Body of pancreas (tissue), 4 donors: ENCODE measurements around the gene ANTXR1. TPM values are rescaled to one million over a fixed set of nuclear protein-coding genes. Genes with fewer than 3 reads are reported as not detected.

Experiments used
- ATAC-seq: fragments of 150-250 bp; one replicate; pipeline ENCODE4 v1.9.1; 2016
- DNase-seq, 4 donors: peaks; one replicate each; pipeline ENCODE4 v3.0.0-alpha.2; 2019
- H3K27ac ChIP-seq, 4 donors: fragments of 200-600 bp; sonication (generic); 1 replicate in 3 of 4; 2 replicates in 1 of 4; pipeline versions ENCODE4 v1.5.1 to v1.6.1; 2016 to 2019; ENCODE audit warnings: mild to moderate bottlenecking in 1 of 4, mixed read lengths in 1 of 4, moderate library complexity in 1 of 4
- H3K27me3 ChIP-seq, 2 donors: fragments of 200-600 bp; sonication (generic); one replicate each; pipeline ENCODE4 v1.6.0; 2016; ENCODE audit warnings: mild to moderate bottlenecking in 1 of 2
- H3K36me3 ChIP-seq, 2 donors: fragments of 200-600 bp; sonication (generic); replicated peaks in 1 of 2; 2 replicates each; pipeline ENCODE4 v1.5.1; 2016; ENCODE audit warnings: low read depth in 2 of 2; ENCODE audit not compliant: insufficient read depth in 1 of 2
- H3K4me1 ChIP-seq: fragments of 200-600 bp; sonication (generic); one replicate; pipeline ENCODE4 v1.6.0; 2016
- H3K4me3 ChIP-seq, 2 donors: fragments of 200-600 bp; sonication (generic); 1 replicate in 1 of 2; 2 replicates in 1 of 2; pipeline ENCODE4 v1.5.1; 2016 to 2019
- H3K9me3 ChIP-seq, 3 donors: fragments of 200-600 bp; sonication (generic); 1 replicate in 2 of 3; 2 replicates in 1 of 3; pipeline ENCODE4 v1.5.1; 2016
- POLR2A ChIP-seq, 3 donors: fragments of 450-650 bp; IDR thresholded peaks; one replicate each; pipeline ENCODE4 v1.6.1; 2016; ENCODE audit warnings: antibody characterized with exemption in 3 of 3, mild to moderate bottlenecking in 2 of 3
- WGBS, 2 donors: methylation state at CpG; one replicate each; pipeline ENCODE4 v1.1.5; 2017; 5-methylcytosine and 5-hydroxymethylcytosine counted together
- intact Hi-C: fragments of 100-400 bp; cut with DNase I; formaldehyde crosslinking; loops from one replicate; pipeline ENCODE4 v1.15.1; 2023
- total RNA-seq, 2 donors: library from RNA; depleted of rRNA; stranded (reverse); fragments of >200 nt; gene quantifications; one replicate each; pipeline ENCODE4 v1.1.0, GENCODE V29; 2016
- TF ChIP-seq, protein P1 (sequence below), 7 experiments: fragments of 450-650 bp in 4 of 7; fragments of 200-600 bp in 3 of 7; sonication (generic) in 3 of 7; IDR thresholded peaks; one replicate each; pipeline ENCODE4 v1.5.1; 2016 to 2019; ENCODE audit warnings: antibody characterized with exemption in 7 of 7

Gene ANTXR1
- total RNA-seq, 2 donors from 2014 or later = 9.3 to 11.2 TPM

DNA sequence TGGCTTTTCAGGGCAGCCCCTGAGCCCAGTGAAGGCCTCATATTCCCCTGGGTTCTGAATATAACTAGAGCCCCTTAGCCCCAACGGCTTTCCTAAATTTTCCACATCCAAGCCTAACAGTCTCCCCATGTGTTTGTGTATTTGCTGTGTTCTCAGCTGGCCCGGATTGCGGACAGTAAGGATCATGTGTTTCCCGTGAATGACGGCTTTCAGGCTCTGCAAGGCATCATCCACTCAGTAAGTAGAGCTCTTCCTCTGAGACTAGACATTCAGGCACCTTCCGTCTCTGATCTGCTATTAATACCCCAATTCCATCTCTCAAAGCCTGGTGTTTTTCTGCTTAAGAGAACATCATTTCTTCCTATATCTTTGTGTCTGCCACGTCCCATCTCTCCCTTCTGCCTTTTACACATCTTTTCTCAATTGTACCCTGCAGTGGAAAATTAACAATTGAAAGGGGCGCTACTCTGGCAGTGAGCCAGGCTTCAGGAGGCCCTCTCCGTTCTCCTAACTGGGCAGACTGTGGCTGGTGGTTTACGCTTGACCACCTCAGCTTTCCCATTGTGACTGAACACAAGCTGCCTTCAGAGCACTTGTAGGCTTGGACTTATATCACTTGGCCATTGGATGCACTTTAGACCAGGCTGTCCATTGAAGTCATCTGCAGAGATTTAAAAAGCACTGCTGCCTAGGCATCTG lies 64.4 kb downstream of the ANTXR1 start:
- DNase-seq = no peak
- whole genome bisulfite sequencing, 2 donors = 85 to 88% methylated on average over 10 of the region's 10 CpGs
- no peak for ATAC-seq
- intact Hi-C loops = no loop called here
- Histone ChIP-seq H3K9me3 (no peaks in the 10 kb centered on the region), H3K4me3 (no peak overlapping the region), H3K27ac (no peak overlapping the region), H3K36me3 (no peaks in the 10 kb centered on the region), H3K27me3 (no peaks in the 10 kb centered on the region), H3K4me1 (peaks cover 4% of the 10 kb centered on the region)
- TF ChIP-seq POLR2A (IDR thresholded peaks at IDR 0.05) = no peak
- TF ChIP-seq, protein P1, sequence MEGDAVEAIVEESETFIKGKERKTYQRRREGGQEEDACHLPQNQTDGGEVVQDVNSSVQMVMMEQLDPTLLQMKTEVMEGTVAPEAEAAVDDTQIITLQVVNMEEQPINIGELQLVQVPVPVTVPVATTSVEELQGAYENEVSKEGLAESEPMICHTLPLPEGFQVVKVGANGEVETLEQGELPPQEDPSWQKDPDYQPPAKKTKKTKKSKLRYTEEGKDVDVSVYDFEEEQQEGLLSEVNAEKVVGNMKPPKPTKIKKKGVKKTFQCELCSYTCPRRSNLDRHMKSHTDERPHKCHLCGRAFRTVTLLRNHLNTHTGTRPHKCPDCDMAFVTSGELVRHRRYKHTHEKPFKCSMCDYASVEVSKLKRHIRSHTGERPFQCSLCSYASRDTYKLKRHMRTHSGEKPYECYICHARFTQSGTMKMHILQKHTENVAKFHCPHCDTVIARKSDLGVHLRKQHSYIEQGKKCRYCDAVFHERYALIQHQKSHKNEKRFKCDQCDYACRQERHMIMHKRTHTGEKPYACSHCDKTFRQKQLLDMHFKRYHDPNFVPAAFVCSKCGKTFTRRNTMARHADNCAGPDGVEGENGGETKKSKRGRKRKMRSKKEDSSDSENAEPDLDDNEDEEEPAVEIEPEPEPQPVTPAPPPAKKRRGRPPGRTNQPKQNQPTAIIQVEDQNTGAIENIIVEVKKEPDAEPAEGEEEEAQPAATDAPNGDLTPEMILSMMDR (IDR thresholded peaks at IDR 0.05) = no peak

DNA sequence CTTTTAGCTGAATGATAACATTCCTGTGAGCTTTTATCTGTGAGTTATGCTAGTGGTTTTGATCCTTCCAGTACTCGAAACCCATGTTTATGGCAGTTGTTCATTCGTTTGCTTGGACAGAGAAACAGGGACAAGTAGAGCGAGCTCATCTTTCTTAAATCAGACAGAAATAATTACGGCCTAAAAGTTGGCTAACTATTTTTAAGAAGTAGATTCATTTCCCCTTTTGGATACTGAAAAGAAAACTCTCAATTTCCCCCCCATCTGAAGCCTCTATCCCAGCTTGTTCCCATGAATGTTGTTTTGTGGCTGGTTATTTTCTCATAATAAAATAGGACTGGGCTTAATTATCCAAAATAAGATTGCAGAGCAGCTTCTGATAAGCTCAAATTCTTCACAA lies 67.1 kb downstream of the ANTXR1 start:
- DNase-seq = no peak
- 72 to 79% methylated on average over 4 of the region's 4 CpGs for WGBS, 2 donors

DNA sequence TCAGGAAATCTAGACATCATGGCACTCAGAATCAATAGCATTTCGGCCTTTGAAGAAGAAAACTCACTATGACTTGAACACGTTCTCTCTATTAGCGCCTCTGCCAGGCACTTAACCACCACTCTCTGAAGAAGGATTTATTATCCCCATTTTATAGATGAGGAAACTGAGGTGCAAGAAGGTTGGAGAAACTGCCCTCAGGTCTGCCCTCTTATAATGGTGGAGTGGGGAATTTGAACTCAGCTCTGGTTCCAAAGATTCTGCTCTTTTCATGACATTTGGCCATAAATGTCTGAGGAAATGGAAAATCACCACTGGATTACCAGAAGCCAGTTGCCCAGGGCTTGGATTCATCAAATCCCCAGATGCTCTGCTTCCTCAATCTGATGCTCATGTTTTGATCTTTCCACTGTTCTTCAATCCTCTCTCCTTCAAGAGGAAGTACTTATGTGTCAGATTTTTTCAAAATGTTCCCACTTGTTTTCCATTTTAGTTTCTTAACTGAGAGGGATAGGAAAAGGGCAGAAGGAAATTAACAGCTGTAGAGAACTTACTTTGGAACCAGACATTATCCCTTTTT lies 68.1 kb downstream of the ANTXR1 start:
- 81 to 96% methylated on average over 3 of the region's 3 CpGs for WGBS, 2 donors
- intact Hi-C loops = no loop called here
- no peak for ATAC-seq
- TF ChIP-seq, protein P1 (IDR thresholded peaks at IDR 0.05) = no peak
- H3K27ac ChIP-seq = no peak overlapping the region
- H3K36me3 ChIP-seq = no peaks in the 10 kb centered on the region
- no peak overlapping the region for H3K4me3 ChIP-seq
- DNase-seq = no peak
- no peaks in the 10 kb centered on the region for H3K27me3 ChIP-seq
- H3K9me3 ChIP-seq = no peaks in the 10 kb centered on the region
- peaks cover 16% of the 10 kb centered on the region for H3K4me1 ChIP-seq

More for the DNA sequence above, 67.1 kb downstream of the ANTXR1 start:
- Histone ChIP-seq H3K27me3 (no peaks in the 10 kb centered on the region), H3K4me3 (no peak overlapping the region), H3K36me3 (no peaks in the 10 kb centered on the region), H3K27ac (no peak overlapping the region), H3K9me3 (no peaks in the 10 kb centered on the region), H3K4me1 (peaks cover 16% of the 10 kb centered on the region)
- no peak for TF ChIP-seq POLR2A (IDR thresholded peaks at IDR 0.05)
- TF ChIP-seq, protein P1 (IDR thresholded peaks at IDR 0.05) = no peak
- ATAC-seq = no peak
- intact Hi-C loops = no loop called here

DNA sequence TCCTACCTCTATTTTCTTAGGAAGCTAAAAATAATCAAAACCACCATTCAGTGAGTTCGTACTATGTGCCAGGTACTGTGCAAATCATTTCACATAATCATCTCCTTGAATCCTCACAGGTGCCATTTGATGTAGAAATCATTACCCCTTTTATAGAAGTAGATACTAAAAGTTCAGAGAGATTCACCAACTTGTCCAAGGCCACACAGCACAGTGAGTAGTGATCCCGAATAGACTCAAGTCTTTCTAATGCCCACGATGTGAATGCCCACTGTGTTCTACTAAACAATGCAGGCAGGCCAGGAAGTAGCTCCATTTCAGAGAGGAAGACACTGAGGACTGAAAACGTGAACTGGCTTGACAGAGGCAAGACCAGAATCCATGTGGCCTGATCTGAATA lies 68.8 kb downstream of the ANTXR1 start:
- no peak for TF ChIP-seq POLR2A (IDR thresholded peaks at IDR 0.05)
- TF ChIP-seq, protein P1 (IDR thresholded peaks at IDR 0.05) = no peak
- intact Hi-C loops = no loop called here
- H3K9me3 ChIP-seq = no peaks in the 10 kb centered on the region
- peaks cover 16% of the 10 kb centered on the region for H3K4me1 ChIP-seq
- H3K27me3 ChIP-seq = no peaks in the 10 kb centered on the region
- no peak for DNase-seq
- H3K36me3 ChIP-seq = no peaks in the 10 kb centered on the region
- peak overlapping the region in 1 of 4 donors; percentile 31 for H3K27ac ChIP-seq
- no peak for ATAC-seq
- H3K4me3 ChIP-seq = no peak overlapping the region
- 48 to 67% methylated on average over 4 of the region's 4 CpGs for WGBS, 2 donors
